HG02571 (cell line): ENCODE measurements around the gene HS3ST5.
"Not testable (repeated sequence)": the region's sequence is repeated elsewhere in the genome, so short reads cannot be mapped to it uniquely, and the experiment has no call there.

ENCODE experiments used
- ATAC-seq: cut with Tn5 transposase; IDR thresholded peaks from one replicate; pipeline ENCODE4 v1.9.1; 2021; ENCODE audit warnings: mild to moderate bottlenecking, moderate library complexity; ENCODE audit not compliant: unreplicated experiment

Gene HS3ST5

DNA sequence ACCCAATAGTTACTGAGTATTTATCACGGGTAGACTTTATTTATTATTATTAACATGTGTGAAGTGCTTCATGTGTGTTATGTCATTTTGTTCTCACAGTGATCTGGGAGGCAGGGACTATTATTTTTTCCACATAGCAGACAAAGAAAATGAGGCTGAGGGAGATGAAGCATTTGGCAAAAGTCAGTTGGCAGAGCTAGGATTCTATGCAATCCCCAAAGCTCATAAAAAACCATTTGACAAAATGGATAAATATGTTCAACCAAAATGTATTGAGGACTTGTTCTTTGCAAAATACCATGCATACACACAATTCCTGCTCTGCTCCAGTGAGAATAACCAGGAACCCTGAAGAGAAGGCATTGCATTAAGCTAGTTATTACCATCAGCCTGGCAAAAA is 184.4 kb downstream of the HS3ST5 start:
- no peak for ATAC-seq

DNA sequence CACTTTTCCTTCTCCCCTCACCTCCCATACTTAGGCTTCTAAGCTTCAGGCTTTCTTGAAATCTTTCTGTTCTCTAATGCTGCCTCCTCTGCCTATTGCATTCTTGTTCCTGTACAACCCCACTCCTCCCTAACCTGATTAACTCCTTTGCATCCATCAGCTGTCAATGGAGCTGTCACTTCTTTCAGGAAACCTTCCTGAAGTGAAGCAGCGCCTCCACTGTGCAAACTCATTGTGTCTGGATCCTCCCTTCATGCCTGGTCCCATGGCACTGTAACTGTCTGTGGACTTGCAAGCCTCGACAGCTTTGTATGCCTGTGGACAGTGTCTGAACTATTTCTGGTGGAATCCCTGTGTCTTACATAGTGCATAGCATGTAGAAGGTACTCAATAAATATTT is 185.0 kb downstream of the HS3ST5 start:
- no peak for ATAC-seq

DNA sequence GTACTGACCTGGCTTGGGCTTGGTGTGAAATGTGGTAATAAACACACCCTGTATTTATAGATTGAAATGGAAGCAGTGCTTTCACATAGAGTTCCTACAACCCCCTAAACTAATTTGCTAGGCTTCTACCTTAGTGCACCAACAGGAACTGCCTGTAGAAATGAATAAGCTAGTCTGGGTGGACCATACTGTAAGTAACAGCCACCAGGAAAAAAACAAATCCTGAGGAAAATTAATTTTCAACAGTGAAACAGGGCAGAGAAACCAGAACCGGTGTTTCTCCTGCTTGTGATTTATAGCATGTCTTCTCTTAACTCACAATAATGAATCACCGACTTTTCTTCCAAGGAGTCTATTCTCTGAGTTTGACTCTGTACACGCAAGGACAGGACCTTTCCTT is 187.1 kb downstream of the HS3ST5 start:
- ATAC-seq, result no peak

DNA sequence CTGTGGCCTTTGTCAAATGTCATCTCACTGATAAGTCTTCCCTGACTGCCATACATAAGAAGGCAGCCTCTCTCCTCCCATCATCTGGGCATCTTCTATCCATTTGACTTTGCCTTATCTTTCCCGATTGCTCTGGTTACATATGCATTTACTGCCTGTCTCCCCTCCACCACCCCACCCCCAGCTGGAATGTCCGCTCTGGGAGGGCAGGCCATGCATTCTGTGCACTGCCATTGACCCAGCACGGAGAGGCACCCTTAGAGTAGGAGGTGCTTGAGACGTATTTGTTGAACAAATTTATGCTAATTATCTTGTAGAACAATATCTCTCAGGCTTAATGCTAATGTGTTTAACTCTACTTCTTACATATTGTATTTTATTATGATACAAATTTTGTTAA is 188.0 kb downstream of the HS3ST5 start:
- ATAC-seq, result no peak

DNA sequence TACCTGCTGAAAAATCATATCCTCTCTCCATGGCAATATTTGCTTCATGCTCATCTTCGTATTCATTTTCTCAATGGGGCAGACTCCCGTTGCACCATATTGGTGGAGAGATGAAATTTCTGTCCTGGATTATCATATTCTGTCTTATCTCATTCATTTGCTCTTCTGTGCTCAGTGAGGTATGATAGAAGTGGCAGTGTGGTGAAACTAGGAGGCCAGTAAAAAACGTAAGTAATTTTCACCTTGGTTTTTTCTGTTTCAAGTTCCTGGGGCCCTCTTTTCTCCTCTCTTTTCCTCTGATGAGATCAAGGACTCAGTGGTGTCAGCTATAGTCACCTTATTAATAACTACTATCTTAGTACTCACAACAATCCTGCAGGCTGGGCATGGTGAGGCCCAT is 189.4 kb downstream of the HS3ST5 start:
- ATAC-seq, result no peak

DNA sequence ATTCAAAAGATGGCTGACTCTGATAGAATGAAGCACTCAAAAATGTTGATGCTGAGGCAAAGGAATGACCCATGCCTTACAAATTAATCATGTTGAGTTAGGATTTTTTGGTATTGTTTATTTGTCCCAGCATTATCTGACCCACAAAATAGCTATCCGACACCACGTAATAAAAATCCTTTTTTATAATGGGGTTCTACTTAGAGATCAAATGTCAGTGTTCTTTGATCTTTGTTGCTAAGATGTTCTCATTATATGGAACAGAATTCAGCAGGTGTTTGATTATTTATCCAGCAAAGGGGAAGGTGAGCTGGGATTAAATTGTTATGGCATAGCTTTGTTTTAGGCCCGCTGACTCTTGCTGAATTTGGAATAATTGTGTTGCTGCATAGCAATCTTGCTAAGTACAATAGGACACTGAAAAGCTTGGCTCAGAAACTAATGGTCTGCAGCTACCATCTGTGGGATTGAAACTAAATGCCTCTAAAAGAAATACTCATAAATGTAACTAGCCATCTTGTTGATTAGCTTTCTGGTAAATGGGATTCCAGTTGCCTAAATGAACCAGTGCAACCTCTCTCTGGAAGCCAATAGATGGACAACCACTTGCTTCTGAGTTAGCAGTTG is 191.6 kb downstream of the HS3ST5 start:
- ATAC-seq, result no peak

DNA sequence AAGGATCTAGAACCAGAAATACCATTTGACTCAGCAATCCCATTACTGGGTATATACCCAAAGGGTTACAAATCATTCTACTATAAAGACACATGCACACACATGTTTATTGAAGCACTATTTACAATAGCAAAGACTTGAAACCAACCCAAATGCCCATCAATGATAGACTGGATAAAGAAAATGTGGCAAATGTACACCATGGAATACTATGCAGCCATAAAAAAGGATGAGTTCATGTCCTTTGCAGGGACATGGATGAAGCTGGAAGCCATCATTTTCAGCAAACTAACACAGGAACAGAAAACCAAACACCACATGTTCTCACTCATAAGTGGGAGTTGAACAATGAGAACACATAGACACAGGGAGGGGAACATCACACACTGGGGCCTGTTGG is 193.6 kb downstream of the HS3ST5 start:
- not testable (repeated sequence) for ATAC-seq

DNA sequence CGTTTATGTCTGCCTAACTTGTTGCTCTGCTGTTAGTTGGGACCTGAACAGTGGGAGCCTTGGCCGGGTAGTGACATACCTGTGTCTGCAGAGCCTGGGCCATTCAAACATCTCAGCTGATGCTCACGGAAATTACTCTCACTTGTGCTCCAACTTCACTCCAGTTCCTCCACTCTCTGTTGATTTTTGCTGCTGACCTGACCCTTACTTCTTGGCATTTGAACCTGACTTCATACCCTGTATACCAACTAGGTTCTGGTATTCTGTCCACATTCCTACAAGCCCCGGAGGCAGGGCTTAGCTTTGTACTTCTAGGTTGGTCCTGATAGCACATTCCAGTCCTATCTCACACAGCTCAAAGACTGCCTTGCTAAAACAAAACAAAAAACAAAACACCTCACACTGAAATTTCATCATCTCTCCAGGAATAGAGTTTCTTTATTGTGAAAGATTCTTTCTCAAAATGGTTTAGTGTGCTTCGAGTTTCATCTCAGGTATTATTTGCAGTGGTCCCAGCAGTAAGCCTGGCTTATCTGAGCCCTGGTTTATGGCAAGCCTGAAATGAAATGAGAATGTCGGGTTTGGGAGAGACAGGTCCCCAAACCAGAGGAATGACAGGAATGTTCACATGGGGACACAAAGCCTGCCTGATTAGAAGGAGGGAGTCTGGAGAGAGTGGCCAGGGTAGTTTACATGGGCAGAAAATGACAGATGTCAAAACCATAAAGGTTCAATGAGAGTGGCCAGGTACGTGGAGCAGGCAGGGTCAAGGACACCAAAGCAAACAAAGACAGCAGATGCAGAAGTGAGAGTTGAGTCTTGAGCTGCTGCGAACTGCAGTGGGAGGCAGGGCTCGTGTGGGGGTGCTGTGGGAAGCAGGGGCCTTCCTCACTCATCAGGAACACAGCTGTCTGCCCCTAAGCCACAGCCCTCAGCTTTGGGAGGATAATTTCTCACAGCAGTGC is 197.7 kb downstream of the HS3ST5 start:
- no peak for ATAC-seq

DNA sequence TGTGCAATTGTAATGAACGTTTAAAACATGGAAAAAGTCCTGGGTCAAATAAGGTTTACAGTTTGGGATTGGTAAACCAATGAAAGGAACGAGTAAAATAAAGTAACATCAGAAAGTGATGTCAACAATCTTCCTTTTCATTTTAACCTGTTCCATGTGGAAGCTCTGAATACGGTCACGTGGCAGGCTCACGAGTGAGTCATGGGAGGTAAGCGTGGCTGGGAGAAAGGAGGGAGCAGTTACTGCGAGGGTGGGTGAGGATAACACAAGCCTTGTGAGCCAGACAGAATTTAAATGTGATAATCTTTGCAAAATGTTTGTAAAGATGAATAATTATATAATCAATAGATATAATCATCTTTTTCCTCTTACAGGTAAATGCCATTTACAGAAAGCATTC is 200.6 kb downstream of the HS3ST5 start:
- no peak for ATAC-seq

DNA sequence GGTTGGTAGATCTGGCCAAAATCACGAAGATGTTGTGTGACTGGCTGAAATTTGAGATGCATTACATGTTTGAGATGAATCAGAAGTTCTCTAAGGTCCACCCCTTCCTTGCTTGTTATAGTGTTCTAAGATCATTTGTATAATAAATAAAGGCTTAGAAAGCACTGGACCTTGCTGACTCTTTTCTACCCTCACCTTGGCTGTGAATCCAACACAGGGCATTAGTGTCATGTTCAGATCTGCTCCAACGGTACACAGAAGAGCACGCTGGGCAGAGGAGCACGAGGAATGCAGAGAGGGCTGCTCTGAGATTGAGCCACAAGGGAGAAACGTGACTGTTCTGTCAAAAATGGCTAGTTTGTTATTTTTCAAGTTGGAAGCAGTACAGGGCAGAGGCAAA is 202.4 kb downstream of the HS3ST5 start:
- ATAC-seq, result no peak

DNA sequence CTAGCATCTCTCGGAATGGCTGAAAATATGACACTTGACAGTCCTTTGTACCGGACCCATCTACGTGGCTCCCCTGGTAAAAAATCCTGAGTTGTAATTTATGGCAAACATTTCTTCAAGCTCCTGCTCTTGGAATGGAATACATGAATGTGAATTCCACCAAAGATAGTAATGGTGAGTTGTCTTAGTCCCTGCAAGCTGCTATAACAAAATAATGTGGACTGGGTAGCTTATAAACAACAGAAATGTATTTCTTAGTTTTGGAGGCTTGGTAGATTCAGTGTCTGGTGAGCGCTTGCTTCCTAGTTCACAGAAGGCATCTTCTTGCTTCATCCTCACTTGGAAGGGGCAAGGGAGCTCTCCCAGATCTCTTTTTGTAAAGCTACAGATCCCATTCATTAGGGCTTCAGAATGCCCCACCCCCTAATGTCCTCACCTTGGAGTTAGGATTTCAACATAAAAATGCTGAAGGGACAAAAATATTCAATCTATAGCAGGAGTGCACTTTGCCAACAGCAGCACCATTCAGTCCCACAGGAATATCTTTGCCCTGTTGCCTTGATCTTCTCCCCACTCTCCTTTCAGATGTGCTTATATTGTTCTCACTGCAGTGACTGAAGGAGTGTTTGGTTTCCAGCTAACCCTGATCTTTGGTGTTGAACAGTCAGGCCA is 204.1 kb downstream of the HS3ST5 start:
- no peak for ATAC-seq

DNA sequence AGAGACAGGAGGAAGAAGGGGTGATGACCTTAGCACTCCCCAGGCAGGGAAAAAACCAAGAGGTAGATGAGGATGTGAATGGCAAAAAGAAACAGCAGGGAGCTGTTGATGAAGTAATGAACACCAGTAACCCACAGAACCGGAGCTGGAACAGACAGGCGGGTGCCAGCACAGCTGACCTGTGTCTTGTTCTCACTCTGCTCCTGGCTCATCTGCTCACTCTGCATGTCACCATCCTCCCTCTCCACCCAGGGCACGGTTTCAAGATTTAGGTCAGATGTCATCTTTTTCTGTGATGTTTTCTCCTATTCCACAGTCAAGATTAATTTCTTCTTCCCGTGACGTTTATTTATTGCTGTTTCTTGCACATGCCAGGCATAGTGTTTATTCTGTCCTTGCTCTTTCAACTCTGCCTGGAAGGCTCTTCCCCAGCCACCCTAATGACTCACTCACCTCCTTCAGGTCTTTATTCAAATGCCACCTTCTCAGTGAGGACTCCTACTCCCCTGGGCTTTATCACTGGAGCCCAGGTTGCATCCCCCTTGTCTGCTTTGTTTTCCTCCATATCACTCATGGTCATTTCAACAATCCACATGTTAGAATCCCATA is 207.4 kb downstream of the HS3ST5 start:
- ATAC-seq, result no peak

DNA sequence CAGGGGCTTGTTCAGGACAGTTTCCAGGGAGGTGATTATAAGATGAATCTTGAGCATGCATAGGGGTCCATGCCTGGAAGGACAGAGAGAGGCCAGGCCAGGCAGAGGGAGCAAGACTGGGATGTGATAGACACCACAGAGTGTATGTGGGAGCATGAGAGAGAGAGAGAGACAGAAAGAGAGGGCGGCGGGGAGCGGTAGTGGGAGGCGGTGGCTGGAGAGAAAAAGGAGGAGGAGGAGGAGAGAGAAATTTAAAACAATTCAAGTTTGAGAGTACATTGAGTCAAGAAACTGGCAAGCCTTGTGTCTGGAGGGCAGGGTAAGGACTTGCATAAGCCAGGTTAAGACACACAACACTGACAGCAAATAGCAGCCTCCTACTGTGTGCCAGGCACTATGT is 209.0 kb downstream of the HS3ST5 start:
- ATAC-seq, result no peak

DNA sequence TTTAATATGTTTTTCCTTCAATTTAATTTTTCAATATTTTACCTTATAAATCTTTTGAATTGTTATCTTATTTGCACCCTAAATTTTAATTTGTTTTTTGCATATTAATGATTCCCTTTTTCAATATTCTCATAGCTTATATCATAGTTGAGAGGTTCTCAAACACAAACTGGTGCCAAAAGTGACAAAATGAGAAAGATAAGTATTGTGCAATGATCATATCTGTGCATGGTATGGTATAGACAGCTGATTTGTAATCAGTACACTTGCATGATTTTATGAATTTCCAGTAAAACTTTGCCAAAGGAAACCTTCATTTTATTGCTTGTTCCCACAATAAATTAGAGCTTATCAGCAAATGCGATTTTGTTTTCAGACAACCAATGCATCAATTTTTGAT is 210.9 kb downstream of the HS3ST5 start:
- ATAC-seq, result no peak

DNA sequence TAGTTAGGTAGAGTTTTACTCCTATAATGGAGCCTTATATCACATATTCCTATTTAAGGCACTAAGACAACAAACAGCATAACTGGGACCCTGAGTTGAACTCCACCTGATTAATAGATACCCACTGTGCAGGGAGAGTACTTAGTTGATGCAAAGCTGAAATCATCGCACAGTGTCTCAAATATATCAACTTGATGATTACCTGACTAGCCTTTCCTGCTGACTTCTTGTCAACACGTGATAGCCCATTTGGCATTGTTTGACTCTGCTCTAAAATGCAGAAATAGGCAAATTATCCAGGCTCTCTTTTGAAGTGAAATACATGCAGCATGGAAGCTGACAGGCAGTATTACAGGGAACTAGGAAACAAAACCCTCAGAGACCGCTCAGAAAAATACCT is 217.2 kb downstream of the HS3ST5 start:
- ATAC-seq, result no peak

DNA sequence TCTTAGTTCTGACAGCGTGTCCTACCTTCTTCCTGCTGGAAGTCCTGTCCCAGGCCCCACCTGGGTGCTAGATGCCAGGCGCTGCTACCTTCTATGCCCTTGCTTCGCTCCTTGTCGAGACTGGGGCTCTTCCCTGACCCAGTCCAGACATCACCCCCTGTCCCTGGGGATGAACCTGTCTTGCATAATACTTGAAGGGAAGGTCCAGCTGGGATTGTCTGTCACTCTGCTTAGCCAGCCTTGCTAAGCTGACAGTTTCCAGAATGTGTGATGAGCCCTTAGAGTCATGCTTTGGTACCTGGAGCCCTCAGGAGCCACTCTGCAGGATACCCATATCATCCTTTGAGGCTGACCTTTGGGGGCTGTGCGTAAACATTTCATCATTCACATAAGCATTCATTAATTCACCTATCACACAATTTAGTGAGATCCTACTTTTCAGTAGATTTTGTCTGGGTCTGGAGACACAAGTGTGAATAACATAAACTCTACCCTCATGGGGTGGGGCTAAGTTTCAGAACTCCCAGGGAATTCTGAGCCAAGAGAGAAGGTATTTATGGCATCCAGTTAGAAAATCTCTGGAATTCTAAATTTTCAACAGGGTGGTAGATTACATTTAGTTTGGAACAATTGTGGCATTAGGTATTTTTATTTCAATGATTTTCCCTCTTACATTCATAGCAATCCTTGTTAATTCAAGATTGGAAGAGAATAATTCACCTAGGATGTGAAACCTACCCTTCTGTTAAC is 220.7 kb downstream of the HS3ST5 start:
- no peak for ATAC-seq

DNA sequence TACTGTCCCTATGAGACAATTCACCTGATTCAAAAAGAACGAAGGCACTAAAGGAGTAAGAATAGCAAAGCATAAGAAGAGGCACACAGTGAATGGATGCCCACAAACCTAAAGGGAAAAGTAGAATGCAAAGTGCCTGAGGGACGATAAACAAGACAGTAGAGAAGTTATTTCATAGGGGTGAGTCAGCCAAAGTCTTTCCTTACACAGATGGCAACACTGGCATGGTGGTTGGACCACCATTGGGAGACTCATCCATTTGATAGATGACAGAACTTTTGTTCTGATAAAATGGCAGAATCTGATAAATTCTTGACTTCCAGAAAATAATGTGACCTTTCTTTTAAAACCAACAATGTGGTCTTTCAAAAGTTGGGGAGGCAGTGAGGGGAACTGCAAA is 223.8 kb downstream of the HS3ST5 start:
- no peak for ATAC-seq

DNA sequence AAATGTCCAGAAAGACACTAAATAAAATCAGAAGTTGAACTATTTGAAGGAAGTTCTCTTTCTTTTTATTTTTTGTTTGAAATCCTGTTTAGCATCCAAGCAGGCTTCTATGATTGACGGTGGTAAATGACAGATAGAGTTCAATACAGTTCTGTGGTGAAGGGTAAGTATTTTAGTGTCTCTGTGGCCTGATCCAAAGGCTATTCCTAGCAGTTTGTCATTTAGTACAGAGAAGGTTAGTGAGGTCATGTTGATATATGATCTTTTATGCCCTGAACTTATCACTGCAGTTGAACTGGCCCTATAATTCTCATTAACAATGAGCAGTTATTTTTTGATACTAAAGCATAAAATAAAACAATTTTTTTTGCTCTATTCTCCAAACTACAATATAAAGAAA is 227.2 kb downstream of the HS3ST5 start:
- ATAC-seq, result no peak

DNA sequence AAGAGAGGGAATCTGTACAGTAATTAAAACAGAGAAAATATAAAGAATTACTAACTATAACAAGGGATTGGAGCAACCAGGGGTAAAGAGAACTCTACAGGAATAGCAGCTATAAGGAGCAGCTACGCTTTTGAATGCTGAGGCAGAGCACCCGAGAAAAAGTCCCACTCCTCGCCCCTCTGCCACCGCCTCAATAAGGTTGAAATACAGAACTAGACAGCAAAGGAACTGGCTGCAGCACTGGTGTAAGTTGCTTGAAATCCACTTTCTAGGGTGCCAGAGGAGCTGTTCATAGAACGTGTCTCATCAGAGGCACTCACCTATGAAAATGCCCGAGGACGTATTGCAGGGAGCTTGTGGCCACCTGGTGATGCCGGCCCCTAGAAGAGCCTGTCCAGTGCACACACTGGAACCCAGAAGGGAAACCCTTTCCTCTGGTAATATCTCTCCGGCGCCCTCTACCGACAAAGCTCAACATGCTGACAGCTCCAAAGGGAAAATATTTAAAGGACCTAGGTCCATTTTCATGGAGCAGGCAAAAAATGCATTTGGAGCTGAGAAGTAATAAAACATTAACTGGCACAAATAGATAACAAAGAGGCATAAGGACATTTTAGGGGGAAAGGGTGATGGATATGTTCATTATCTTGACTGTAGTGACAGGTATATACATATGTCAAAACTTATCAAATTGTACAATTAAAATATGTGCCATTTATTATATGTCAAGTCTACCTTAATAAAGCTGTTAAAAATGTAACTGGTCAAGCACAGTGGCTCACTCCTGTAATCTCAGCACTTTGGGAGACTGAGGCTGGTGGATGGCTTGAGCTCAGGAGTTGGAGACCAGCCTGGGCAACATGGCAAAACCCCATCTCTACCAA is 234.5 kb downstream of the HS3ST5 start:
- ATAC-seq, result no peak

DNA sequence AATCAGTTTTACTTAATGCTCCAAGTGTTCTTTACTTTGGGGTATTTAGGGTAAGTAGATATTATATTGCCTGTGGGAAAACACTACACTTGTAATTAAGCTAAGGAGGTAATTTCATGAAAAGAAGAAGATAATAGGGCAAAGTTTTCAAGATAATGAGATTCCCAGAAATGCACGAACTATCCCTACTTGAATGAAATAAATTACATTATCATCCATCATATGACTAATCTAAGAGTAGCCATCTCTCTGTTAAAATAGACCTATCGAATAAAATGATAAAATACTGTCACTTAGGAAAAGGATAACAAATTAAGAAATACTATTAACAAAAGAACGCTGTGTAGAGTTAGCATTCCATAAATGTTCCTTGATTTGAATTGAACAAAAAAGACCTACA is 236.8 kb downstream of the HS3ST5 start:
- no peak for ATAC-seq
